CD4-positive, alpha-beta memory T cell (primary cell): ENCODE results near the gene KDM7A. TPM values are rescaled to one million over a fixed set of nuclear protein-coding genes. Genes with fewer than 3 reads are reported as not detected.
"Not testable (repeated sequence)": the region's sequence is repeated elsewhere in the genome, so short reads cannot be mapped to it uniquely, and the experiment has no call there.

ENCODE experiments used
- CTCF ChIA-PET: fragments of 350-600 bp; sonication (Branson Sonifier 250); formaldehyde crosslinking; loops from one replicate; lab custom pipeline; 2021; ENCODE audit warnings: inconsistent platforms; ENCODE audit not compliant: partially characterized antibody; lab: Charles Lee
- POLR2A ChIA-PET: fragments of 350-600 bp; sonication (Branson Sonifier 250); formaldehyde crosslinking; loops from one replicate; lab custom pipeline; 2021; ENCODE audit not compliant: partially characterized antibody; lab: Charles Lee
- DNase-seq, 5 donors: peaks; one replicate each; pipeline versions ENCODE4 v3.0.0 to v3.0.0-alpha.2; 2020 to 2022; ENCODE audit warnings: mixed read lengths in 1 of 5
- H3K27ac ChIP-seq: one replicate; pipeline ENCODE4 v1.7.0; 2013; ENCODE audit warnings: low read depth, low read length
- H3K27me3 ChIP-seq: 2 replicates; pipeline ENCODE4 v1.7.0; 2013; ENCODE audit warnings: mild to moderate bottlenecking, low read length, moderate library complexity; ENCODE audit not compliant: insufficient read depth
- H3K36me3 ChIP-seq: 2 replicates; pipeline ENCODE4 v1.7.0; 2013; ENCODE audit warnings: mild to moderate bottlenecking, low read length, moderate library complexity; ENCODE audit not compliant: insufficient read depth
- H3K4me1 ChIP-seq: 2 replicates; pipeline ENCODE4 v1.7.0; 2013; ENCODE audit warnings: mild to moderate bottlenecking, low read length, moderate library complexity; ENCODE audit not compliant: insufficient read depth
- H3K4me3 ChIP-seq, 2 donors: one replicate each; pipeline ENCODE4 v1.7.0; 2013; ENCODE audit warnings: low read length in 2 of 2, mild to moderate bottlenecking in 1 of 2
- H3K9me3 ChIP-seq, 2 donors: one replicate each; pipeline ENCODE4 v1.7.0; 2013; ENCODE audit warnings: low read length in 2 of 2, control low read depth in 1 of 2; ENCODE audit not compliant: control insufficient read depth in 1 of 2
- H3K27ac Mint-ChIP-seq, 7 donors: one replicate each; pipeline ENCODE4 v1.8.0; 2020 to 2021; ENCODE audit warnings: mixed read lengths in 7 of 7, mild to moderate bottlenecking in 6 of 7, inconsistent platforms in 3 of 7, moderate library complexity in 3 of 7
- H3K27me3 Mint-ChIP-seq, 2 donors: one replicate each; pipeline ENCODE4 v1.8.0; 2020 to 2021; ENCODE audit warnings: mixed read lengths in 2 of 2
- H3K36me3 Mint-ChIP-seq, 2 donors: one replicate each; pipeline ENCODE4 v1.8.0; 2020 to 2021; ENCODE audit warnings: mixed read lengths in 2 of 2, inconsistent platforms in 1 of 2, mild to moderate bottlenecking in 1 of 2
- H3K4me1 Mint-ChIP-seq, 4 donors: one replicate each; pipeline ENCODE4 v1.8.0; 2020 to 2021; ENCODE audit warnings: mixed read lengths in 4 of 4, mild to moderate bottlenecking in 1 of 4
- H3K4me3 Mint-ChIP-seq, 8 donors: one replicate each; pipeline ENCODE4 v1.8.0; 2020 to 2021; ENCODE audit warnings: mixed read lengths in 8 of 8, mild to moderate bottlenecking in 7 of 8, moderate library complexity in 6 of 8, inconsistent platforms in 3 of 8
- H3K9me3 Mint-ChIP-seq, 8 donors: one replicate each; pipeline ENCODE4 v1.8.0; 2020 to 2021; ENCODE audit warnings: mixed read lengths in 8 of 8, mild to moderate bottlenecking in 5 of 8, inconsistent platforms in 3 of 8, moderate library complexity in 1 of 8
- intact Hi-C: fragments of 100-400 bp; cut with micrococcal nuclease; formaldehyde crosslinking; loops from one replicate; pipeline ENCODE4 v1.15.1; 2023
- polyA plus RNA-seq, 2 donors: library from polyadenylated mRNA; unstranded; fragments of 300-500 nt; fragmentation: Illumina TruSeq; gene quantifications; one replicate each; pipeline ENCODE4 v1.2.3, GENCODE V29; 2021
- total RNA-seq, 2 experiments: library from RNA; stranded (reverse); gene quantifications; one replicate each; pipeline ENCODE4 v1.2.3, GENCODE V29; 2021

Gene KDM7A
- total and polyA plus RNA-seq, 4 experiments from 2014 or later, result 3.3 to 45.9 (median 23.6) TPM

- CTCF ChIA-PET, result interaction anchor here (0.9 to 1.6 kb wide), 3 partner anchors 9 to 93 kb away, joined by 3 to 6 read pairs (median 5); no protein-coding TSS in a partner anchor
- no peak overlapping the region for H3K27ac ChIP-seq
- H3K4me3 Mint-ChIP-seq, result peak overlapping the region in 1 of 8 donors; percentile 63
- no peak overlapping the region for H3K4me3 ChIP-seq
- H3K4me1 Mint-ChIP-seq, result peaks cover 37 to 67% (median 47%) of the 10 kb centered on the region in 4 donors
- peaks cover 0 to 2% of the 10 kb centered on the region in 2 donors for H3K27me3 Mint-ChIP-seq
- peaks cover 55% of the 10 kb centered on the region for H3K4me1 ChIP-seq
- H3K27ac Mint-ChIP-seq, result peak overlapping the region in 4 of 7 donors; percentile 43 to 78 (median 59)
- intact Hi-C loops, result no loop called here
- no peaks in the 10 kb centered on the region for H3K36me3 ChIP-seq
- H3K9me3 ChIP-seq, result no peaks in the 10 kb centered on the region
- H3K9me3 Mint-ChIP-seq, result peaks cover 0 to 2% (median 0%) of the 10 kb centered on the region in 8 donors
- H3K27me3 ChIP-seq, result no peaks in the 10 kb centered on the region
- H3K36me3 Mint-ChIP-seq, result peaks cover 0 to 4% of the 10 kb centered on the region in 2 donors
- POLR2A ChIA-PET, result interaction anchor here (2.2 to 4.2 kb wide), 3 partner anchors 11 to 35 kb away, joined by 5 to 33 read pairs (median 27); partner anchors contain the start of gene KDM7A
- no peak for DNase-seq
Observed at GRCh38 chr7:140211698-140212097, 34.9 kb upstream of the KDM7A start.

GRCh38 chr7:140209866-140210609 is 33.3 kb upstream of the KDM7A start:
- intact Hi-C loops, result no loop called here
- ChIA-PET POLR2A (interaction anchor here (2.8 to 4.0 kb wide), 2 partner anchors 19 to 32 kb away, joined by 15 to 33 read pairs; partner anchors contain the start of gene KDM7A), CTCF (interaction anchor here (0.7 kb wide), 1 partner anchor 33 kb away, joined by 3 read pairs; no protein-coding TSS in a partner anchor)
- H3K9me3 Mint-ChIP-seq, result no peaks in the 10 kb centered on the region
- peak overlapping the region; percentile 49 to 91 (median 88) for H3K27ac Mint-ChIP-seq
- Histone ChIP-seq H3K36me3 (no peaks in the 10 kb centered on the region), H3K27me3 (no peaks in the 10 kb centered on the region), H3K9me3 (no peaks in the 10 kb centered on the region), H3K4me3 (peak overlapping the region in 1 of 2 donors; percentile 21), H3K4me1 (peaks cover 55% of the 10 kb centered on the region), H3K27ac (no peak overlapping the region)
- no peaks in the 10 kb centered on the region for H3K36me3 Mint-ChIP-seq
- peaks cover 0 to 2% of the 10 kb centered on the region in 2 donors for H3K27me3 Mint-ChIP-seq
- DNase-seq, result peak in 3 of 5 donors; percentile 22 to 37 (median 30)
- H3K4me3 Mint-ChIP-seq, result peak overlapping the region; percentile 38 to 86 (median 79)
- H3K4me1 Mint-ChIP-seq, result peaks cover 36 to 65% (median 42%) of the 10 kb centered on the region in 4 donors

- Mint-ChIP-seq H3K27me3 (peaks cover 0 to 2% of the 10 kb centered on the region in 2 donors), H3K4me3 (peak overlapping the region in 2 of 8 donors; percentile 0 to 43), H3K4me1 (peaks cover 17 to 39% (median 25%) of the 10 kb centered on the region in 4 donors), H3K9me3 (peaks cover 0 to 16% (median 11%) of the 10 kb centered on the region in 8 donors), H3K36me3 (peaks cover 0 to 13% of the 10 kb centered on the region in 2 donors), H3K27ac (peak overlapping the region in 1 of 7 donors; percentile 2)
- DNase-seq, result no peak
- no peaks in the 10 kb centered on the region for H3K36me3 ChIP-seq
- POLR2A ChIA-PET, result interaction anchor here (1.6 to 2.7 kb wide), 2 partner anchors 23 to 29 kb away, joined by 6 to 7 read pairs; no protein-coding TSS in a partner anchor
- intact Hi-C loops, result no loop called here
- H3K27me3 ChIP-seq, result no peaks in the 10 kb centered on the region
- peaks cover 36% of the 10 kb centered on the region for H3K4me1 ChIP-seq
- no peak overlapping the region for H3K27ac ChIP-seq
- no peaks in the 10 kb centered on the region for H3K9me3 ChIP-seq
- no peak overlapping the region for H3K4me3 ChIP-seq
- CTCF ChIA-PET, result no interaction called here
Observed at GRCh38 chr7:140206616-140207389, 30.0 kb upstream of the KDM7A start.

GRCh38 chr7:140205600-140205999 is 28.8 kb upstream of the KDM7A start:
- intact Hi-C loops, result no loop called here
- Histone ChIP-seq H3K9me3 (no peaks in the 10 kb centered on the region), H3K27ac (no peak overlapping the region), H3K36me3 (no peaks in the 10 kb centered on the region), H3K27me3 (no peaks in the 10 kb centered on the region), H3K4me3 (no peak overlapping the region), H3K4me1 (peaks cover 28% of the 10 kb centered on the region)
- Mint-ChIP-seq H3K27ac (no peak overlapping the region), H3K36me3 (peaks cover 0 to 13% of the 10 kb centered on the region in 2 donors), H3K4me3 (no peak overlapping the region), H3K27me3 (peaks cover 0 to 2% of the 10 kb centered on the region in 2 donors), H3K4me1 (peaks cover 12 to 31% (median 19%) of the 10 kb centered on the region in 4 donors), H3K9me3 (peaks cover 0 to 16% (median 11%) of the 10 kb centered on the region in 8 donors)
- DNase-seq, result no peak
- CTCF ChIA-PET, result no interaction called here
- POLR2A ChIA-PET, result interaction anchor here (1.1 to 2.7 kb wide), 2 partner anchors 24 to 28 kb away, joined by 4 to 7 read pairs; no protein-coding TSS in a partner anchor

GRCh38 chr7:140203556-140203955 is 26.8 kb upstream of the KDM7A start:
- H3K27ac Mint-ChIP-seq, result peak overlapping the region in 1 of 7 donors; percentile 27
- no peak overlapping the region for H3K4me3 Mint-ChIP-seq
- H3K4me3 ChIP-seq, result no peak overlapping the region
- H3K36me3 Mint-ChIP-seq, result peaks cover 0 to 13% of the 10 kb centered on the region in 2 donors
- ChIA-PET CTCF (interaction anchor here (1.7 kb wide), 1 partner anchor 11 kb away, joined by 3 read pairs; no protein-coding TSS in a partner anchor), POLR2A (interaction anchor here (1.2 kb wide), 1 partner anchor 26 kb away, joined by 3 read pairs; no protein-coding TSS in a partner anchor)
- DNase-seq, result no peak
- intact Hi-C loops, result no loop called here
- peaks cover 0 to 2% of the 10 kb centered on the region in 2 donors for H3K27me3 Mint-ChIP-seq
- H3K9me3 Mint-ChIP-seq, result peaks cover 0 to 17% (median 11%) of the 10 kb centered on the region in 8 donors
- peaks cover 13% of the 10 kb centered on the region for H3K4me1 ChIP-seq
- H3K4me1 Mint-ChIP-seq, result peaks cover 4 to 18% (median 10%) of the 10 kb centered on the region in 4 donors
- no peak overlapping the region for H3K27ac ChIP-seq
- no peaks in the 10 kb centered on the region for H3K36me3 ChIP-seq
- no peaks in the 10 kb centered on the region for H3K9me3 ChIP-seq
- H3K27me3 ChIP-seq, result no peaks in the 10 kb centered on the region

- DNase-seq, H3K9me3 ChIP-seq, H3K27ac ChIP-seq, H3K27me3 Mint-ChIP-seq, H3K4me3 ChIP-seq, H3K36me3 ChIP-seq, H3K4me3 Mint-ChIP-seq, intact Hi-C loops, H3K27me3 ChIP-seq: not testable (repeated sequence)
- CTCF ChIA-PET, result interaction anchor here (1.0 to 1.7 kb wide), 2 partner anchors 10 to 15 kb away, joined by 3 to 5 read pairs; no protein-coding TSS in a partner anchor
- peak overlapping the region in 1 of 7 donors; percentile 48 for H3K27ac Mint-ChIP-seq
- H3K4me1 ChIP-seq, result peaks cover 12% of the 10 kb centered on the region
- peaks cover 4 to 18% (median 10%) of the 10 kb centered on the region in 4 donors for H3K4me1 Mint-ChIP-seq
- peaks cover 0 to 17% (median 11%) of the 10 kb centered on the region in 8 donors for H3K9me3 Mint-ChIP-seq
- H3K36me3 Mint-ChIP-seq, result peaks cover 0 to 13% of the 10 kb centered on the region in 2 donors
- POLR2A ChIA-PET, result interaction anchor here (1.2 kb wide), 1 partner anchor 26 kb away, joined by 3 read pairs; no protein-coding TSS in a partner anchor
Observed at GRCh38 chr7:140202942-140203341, 26.2 kb upstream of the KDM7A start.
